Activated naive CD4-positive, alpha-beta T cell treated with anti-CD3 and anti-CD28 coated beads for 36 hours (primary cell): ENCODE measurements around the gene STK38. TPM values are rescaled to one million over a fixed set of nuclear protein-coding genes. Genes with fewer than 3 reads are reported as not detected.

Experiments
- total RNA-seq, 2 experiments: library from RNA; stranded (reverse); gene quantifications; one replicate each; pipeline ENCODE4 v1.2.3, GENCODE V29; 2021

STK38 gene
- total RNA-seq, 2 experiments from 2014 or later = 23.6 to 24.4 TPM

Other genes with a start within 250 kb of the STK38 start
- gene BNIP5, start 210.6 kb downstream of the STK38 start, total RNA-seq = not detected
- under 1 TPM; 0.67 to 0.99 TPM for gene ETV7, start 159.8 kb downstream of the STK38 start, total RNA-seq
- under 1 TPM; 0.15 to 0.29 TPM for gene PXT1, start 104.6 kb downstream of the STK38 start, total RNA-seq
- gene KCTD20, start 104.5 kb downstream of the STK38 start, total RNA-seq = 10 to 100 TPM; 30.5 to 32.8 TPM
- gene SRSF3, start 46.9 kb upstream of the STK38 start, total RNA-seq = 100 to 1,000 TPM; 250 to 269 TPM
- 10 to 100 TPM; 90.1 to 92.3 TPM for gene CDKN1A, start 131.2 kb upstream of the STK38 start, total RNA-seq
- under 1 TPM in 1 of 2 experiments, not detected in 1; 0.05 TPM for gene RAB44, start 150.3 kb upstream of the STK38 start, total RNA-seq